Retinal pigment epithelial cell (primary cell): ENCODE data around the gene ZFYVE28.
"Not testable (repeated sequence)": the region's sequence is repeated elsewhere in the genome, so short reads cannot be mapped to it uniquely, and the experiment has no call there.

Experiments
- DNase-seq: peaks from one replicate; pipeline ENCODE4 v3.0.0-alpha.2; 2010; ENCODE audit warnings: low read depth
- H3K4me3 ChIP-seq: 2 replicates; pipeline ENCODE4 v1.5.1; 2011; ENCODE audit warnings: mild to moderate bottlenecking, low read length, control low read depth, moderate library complexity
- CTCF ChIP-seq: conservative IDR thresholded peaks from 2 replicates; pipeline ENCODE4 v1.5.1; 2011; ENCODE audit warnings: low read depth, low read length, control low read depth, inconsistent platforms

ZFYVE28 gene

GRCh38 chr4:2387829-2388228 is 30.6 kb downstream of the ZFYVE28 start:
- no peak overlapping the region for H3K4me3 ChIP-seq
- no peak for TF ChIP-seq CTCF
- no peak for DNase-seq

- no peak for DNase-seq
- no peak for TF ChIP-seq CTCF
- H3K4me3 ChIP-seq = no peak overlapping the region
Observed at GRCh38 chr4:2387218-2387617, 31.2 kb downstream of the ZFYVE28 start.

- DNase-seq = no peak
- H3K4me3 ChIP-seq = no peak overlapping the region
- TF ChIP-seq CTCF = no peak
Observed at GRCh38 chr4:2386717-2387116, 31.7 kb downstream of the ZFYVE28 start.

DNA sequence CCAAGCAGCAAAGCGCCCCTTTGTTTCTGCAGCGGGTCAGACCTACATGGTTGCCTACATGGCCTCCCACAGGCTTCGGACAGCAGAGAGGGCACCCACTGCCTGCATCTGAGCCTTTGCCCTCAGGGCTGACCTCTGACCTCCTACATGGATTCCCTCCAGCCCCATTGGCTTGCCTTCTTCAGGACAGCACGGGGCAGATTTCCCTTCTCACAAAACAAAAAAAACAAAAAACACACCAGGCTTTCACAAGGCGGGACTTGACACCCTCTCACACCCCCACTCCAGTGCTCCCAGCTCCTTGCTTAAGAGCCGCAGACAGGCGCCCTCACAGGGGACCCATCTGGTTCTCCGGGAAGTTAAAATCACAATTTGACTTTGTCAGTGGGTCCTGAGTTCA is 32.9 kb downstream of the ZFYVE28 start:
- no peak for TF ChIP-seq CTCF
- H3K4me3 ChIP-seq = no peak overlapping the region
- DNase-seq = no peak

DNA sequence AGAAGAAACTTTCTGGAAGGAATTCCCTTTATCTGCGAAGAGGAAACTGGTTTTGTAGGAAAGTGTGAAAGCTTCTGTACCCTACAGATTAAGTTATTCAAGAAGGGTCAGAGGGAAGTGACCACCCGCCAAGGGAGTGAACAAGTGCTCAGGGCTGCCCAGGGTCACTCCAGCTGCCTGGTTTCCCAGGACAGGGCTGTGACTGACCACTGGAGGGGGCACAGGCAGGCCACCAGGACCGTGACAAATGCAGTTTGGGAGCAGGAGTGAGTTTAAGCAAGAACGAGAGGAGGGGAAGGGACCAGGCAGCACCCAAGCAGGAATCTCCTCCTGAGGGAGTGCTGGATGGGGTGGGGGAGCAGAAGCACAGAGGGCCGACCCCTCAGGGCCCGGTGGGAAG is 34.2 kb downstream of the ZFYVE28 start:
- TF ChIP-seq CTCF = no peak
- H3K4me3 ChIP-seq = no peak overlapping the region
- no peak for DNase-seq

- no peak for TF ChIP-seq CTCF
- no peak overlapping the region for H3K4me3 ChIP-seq
- DNase-seq = no peak
Observed at GRCh38 chr4:2383760-2384159, 34.7 kb downstream of the ZFYVE28 start.

GRCh38 chr4:2383220-2383631 is 35.2 kb downstream of the ZFYVE28 start:
- DNase-seq, H3K4me3 ChIP-seq: not testable (repeated sequence)

- DNase-seq, H3K4me3 ChIP-seq: not testable (repeated sequence)
Observed at GRCh38 chr4:2382769-2383202, 35.7 kb downstream of the ZFYVE28 start.

GRCh38 chr4:2380589-2380988 is 37.9 kb downstream of the ZFYVE28 start:
- not testable (repeated sequence) for H3K4me3 ChIP-seq, DNase-seq
